GM18502 (cell line): ENCODE data around the gene ZNF74.

Experiments used
- ATAC-seq: cut with Tn5 transposase; IDR thresholded peaks from one replicate; pipeline ENCODE4 v1.9.1; 2021; ENCODE audit warnings: mild to moderate bottlenecking; ENCODE audit not compliant: unreplicated experiment, poor library complexity

ZNF74 gene

GRCh38 chr22:20430720-20431510, 37.0 kb downstream of the ZNF74 start:
- ATAC-seq = no peak

DNA sequence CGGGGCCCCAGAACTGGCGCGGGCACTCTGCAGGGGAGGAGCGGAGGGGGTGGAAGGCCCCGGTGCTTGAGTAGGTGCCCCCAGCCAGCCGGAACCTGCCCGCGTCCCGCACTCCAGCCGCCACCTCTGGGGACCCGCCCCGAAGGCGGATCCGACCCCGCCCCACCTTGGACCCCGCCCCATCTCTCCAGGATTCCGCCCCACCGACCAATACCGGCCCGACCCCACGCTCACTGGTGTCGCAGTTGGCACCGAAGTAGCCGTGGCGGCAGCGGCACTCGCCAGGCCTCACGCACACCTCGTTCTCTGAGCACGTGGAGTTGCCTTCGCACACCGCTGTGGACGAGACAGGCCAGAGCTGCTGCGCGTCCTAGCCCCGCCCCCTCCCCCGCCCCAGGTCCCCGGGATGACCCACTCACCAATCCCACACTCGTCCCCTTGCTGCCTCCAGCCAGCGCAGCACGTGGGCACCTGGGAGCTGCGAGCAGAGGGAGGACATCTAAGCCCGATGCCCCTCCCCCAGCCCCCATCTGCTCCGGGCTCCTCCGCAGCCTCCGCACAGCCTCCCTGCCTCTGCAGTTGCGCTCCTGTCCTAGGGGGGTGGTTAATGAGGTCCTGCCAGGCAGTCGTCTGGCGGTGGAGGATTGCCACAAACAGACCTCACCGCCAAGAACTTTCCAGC, 37.7 kb downstream of the ZNF74 start:
- ATAC-seq = no peak

GRCh38 chr22:20432244-20432686, 38.3 kb downstream of the ZNF74 start:
- no peak for ATAC-seq

- no peak for ATAC-seq
Measured at GRCh38 chr22:20433191-20433590, 39.2 kb downstream of the ZNF74 start.

- no peak for ATAC-seq
Measured at GRCh38 chr22:20433686-20434241, 39.8 kb downstream of the ZNF74 start.

- ATAC-seq = no peak
Measured at GRCh38 chr22:20434264-20434751, 40.4 kb downstream of the ZNF74 start.

DNA sequence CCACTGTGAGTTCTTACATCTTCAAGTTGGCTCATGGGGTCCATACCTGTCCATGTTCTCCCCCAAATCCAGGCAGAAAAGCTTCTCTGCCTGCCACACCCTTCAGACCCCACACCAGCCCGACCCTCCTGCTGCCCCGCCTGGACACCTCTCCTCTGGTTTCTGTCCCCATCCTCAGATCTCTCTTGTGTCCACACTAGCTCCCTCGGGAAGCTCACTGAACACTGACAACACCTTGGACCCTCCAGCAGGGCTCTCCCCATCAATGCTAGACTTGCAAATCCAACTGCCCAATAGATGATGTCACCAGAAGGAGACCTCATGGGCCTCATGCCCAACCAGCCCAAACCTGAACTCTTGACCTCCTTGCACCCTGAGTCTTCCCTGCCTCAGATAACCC, 40.8 kb downstream of the ZNF74 start:
- no peak for ATAC-seq

DNA sequence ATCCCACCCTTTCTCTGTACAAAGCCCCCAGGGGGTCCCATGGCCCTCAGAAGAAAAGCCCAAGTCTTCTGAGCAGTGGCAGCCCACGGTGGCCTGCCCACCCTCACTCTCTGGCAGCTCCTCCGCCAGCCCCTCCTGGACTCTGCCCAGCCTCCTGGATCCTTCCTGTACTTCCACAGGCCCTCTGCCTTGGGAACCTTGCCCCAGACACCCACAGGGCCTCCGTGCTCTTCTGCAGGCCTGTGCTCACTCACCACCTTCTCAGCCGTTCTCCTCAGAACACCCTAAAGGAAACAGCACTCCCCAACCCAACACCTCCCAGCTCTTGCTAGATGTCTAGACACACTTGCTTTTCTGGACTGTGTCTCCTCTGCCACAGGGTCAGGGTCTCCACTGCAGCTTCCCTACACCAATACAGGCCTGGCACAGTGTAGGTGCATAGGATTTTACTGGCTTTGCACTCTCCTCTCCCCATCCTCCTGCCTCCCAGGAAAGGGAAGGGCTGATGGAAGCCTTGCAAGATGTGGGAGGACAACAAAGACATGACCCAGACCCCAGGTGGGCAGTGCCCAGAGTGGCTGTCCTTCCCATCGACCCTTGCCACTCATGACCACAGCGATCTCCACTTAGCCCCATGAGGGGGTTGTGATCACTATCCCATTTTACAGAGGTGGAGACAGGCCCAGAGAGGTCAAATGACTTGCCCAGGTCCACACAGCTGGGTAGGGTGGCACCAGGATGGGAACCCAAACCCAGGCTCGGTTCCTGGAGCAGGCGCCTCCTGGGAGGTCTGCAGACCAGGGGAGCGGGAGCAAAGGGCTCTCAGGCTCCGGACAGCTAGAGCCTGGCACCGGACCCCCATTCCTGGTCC, 41.7 kb downstream of the ZNF74 start:
- no peak for ATAC-seq

DNA sequence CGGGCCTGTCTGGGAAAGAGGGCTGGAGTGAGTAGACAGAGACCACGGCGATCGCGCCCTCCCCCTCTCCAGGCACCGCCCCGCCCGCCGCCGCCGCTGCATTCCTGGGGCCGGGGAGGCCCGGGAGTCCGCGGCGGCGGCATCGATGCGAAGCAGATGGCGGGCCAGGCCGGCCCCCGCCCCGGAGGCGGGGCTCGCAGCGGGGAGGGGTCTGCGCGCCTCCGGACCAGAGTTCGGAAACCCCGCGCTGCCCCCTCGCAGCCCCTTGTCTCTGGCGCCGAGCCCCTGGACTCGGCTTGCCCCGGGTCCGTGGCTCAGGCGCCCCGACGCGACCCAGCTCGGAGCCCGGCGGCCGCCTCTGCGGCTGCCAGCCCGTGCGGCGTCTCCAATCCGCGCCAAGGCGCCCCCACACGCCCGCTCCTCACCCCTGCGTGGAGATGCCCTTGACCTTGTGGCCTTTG, 42.4 kb downstream of the ZNF74 start:
- ATAC-seq = no peak

DNA sequence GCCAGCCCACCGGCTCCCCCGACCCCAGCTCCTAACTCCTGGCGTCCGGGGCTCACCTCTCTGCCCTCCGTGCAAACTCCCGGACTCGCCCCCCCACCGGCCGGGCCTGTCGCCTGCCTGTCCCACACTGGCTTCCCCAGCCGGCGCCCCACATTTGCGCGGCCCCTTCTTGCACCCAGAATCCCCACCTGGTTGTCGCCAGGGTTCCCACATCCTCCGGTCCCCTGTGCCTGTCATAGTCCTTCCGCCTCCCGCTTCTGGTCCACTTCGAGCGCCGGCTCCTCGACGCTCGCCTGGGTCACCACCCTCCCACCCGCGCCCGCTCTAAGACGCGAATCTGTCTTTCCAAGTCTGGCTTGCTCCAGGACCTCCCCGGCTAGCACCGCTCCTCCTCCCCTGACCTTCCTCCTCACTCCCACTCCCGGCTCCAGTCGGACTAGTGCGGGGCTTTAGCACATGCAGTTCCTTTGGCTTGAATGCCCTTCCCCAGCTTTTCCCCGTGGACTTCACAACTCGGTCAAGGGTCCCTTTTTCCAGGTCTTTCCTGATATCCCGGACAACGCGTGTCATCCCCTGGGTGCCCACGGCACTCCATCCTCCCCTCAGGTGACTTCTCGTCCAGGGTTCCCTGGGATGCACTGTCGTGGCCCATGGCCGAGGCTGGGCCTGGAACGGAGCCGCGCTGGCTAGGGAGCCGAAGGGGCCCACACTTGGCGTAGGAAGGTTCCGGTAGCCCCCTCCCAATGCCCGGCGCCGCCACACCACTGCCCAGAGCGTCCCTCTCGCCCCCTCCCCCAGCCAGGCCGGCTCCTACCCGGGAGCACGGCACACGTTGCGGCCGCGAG, 43.0 kb downstream of the ZNF74 start:
- ATAC-seq = no peak

DNA sequence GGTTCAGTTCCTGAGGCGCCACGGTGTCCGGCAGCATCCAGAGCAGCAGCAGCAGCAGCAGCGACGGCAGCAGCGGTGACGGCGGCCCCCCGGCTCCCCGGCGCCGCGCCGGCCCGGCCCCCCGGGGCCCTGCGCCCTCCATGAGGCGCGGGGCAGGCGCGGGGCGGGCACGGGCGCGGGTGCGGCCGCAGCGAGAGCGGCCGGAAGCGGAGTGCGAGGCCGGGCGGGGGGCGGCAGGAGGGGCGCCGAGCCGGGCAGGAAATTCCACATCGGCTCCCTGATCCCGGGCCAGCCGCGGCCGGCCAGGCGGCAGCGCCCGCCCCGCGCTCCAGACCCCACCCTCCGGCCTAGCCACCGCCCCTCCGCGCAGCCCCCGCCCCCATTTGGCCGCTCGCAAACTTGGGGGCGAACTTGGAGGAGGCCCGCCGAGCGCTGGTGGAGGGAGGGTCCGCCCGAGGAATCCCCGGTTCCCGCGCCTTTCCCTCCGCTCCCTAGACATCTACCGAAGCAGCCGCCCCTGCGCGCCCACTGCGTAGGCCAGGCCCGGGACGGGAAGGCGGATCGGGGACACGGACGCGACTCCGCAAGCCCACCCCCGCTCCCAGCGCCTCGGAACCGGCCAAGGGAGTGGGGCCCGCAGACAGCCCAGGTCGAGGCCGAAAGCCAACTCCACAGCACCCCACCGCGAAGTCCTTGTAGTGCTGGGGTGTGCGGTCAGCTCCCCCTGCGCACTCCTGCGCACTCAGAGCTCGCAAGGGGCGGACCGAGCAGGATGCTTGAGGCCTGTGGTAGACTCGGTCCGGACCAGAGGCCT, 43.9 kb downstream of the ZNF74 start, which contains the start of gene SCARF2:
TSS of gene SCARF2 (minus strand) at position 213 of the 814 bp plus-strand sequence. CDS start at position 142, 71 bp downstream.
- no peak for ATAC-seq

DNA sequence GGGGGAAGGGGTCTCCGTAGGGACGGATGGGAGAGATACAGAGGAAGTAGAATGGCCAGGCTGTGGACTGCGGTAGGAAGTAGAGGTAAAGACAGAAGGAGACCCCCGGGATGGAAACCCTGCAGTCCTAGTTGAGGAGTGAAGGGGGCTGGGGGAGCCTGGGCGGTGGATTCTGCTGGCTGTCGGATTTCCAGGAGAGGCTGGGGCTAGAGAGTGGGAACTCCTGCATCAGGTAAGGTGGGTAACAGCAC, 44.4 kb downstream of the ZNF74 start:
- ATAC-seq = no peak

- ATAC-seq = no peak
Measured at GRCh38 chr22:20438678-20439492, 44.9 kb downstream of the ZNF74 start.

- ATAC-seq = no peak
Measured at GRCh38 chr22:20439556-20439927, 45.6 kb downstream of the ZNF74 start.

DNA sequence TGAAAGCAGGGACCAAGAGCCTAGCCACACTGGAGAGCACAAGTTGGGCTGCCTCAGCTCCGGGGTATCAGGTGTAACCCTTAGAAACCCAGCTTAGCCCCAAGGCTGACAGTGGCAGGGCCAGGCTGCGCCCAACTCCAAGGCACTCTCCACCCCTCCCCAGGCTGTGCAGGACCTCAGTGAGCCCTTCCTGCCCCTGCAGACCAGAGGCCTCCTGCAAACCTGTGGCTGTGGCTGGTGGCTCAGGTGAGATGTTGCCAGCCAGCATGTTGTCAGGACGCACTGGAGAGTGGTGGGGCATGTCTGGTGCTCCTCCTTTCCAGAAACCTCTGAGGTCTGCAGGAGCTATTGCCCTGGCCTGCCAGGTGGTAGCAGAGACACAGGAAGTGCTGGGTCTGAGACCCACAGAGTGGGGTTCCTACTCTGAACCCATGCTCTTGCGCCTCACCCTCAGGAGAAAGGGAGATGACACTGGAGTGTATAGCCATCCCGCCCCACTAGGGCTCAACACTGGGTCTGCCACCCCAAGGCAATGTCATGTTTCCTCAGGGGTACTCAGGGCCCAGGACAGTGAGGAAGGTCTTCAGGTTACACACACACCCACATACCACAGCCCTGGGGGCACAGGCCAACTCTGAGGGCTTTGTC, 46.1 kb downstream of the ZNF74 start:
- no peak for ATAC-seq

GRCh38 chr22:20440637-20441591, 47.0 kb downstream of the ZNF74 start:
- ATAC-seq = no peak
